ENCODE measurements around the gene SIPA1L3. TPM values are rescaled to one million over a fixed set of nuclear protein-coding genes. Genes with fewer than 3 reads are reported as not detected.

Gene SIPA1L3
- total RNA-seq, 1 donor from 2014 or later, result 27.1 TPM

- H3K27me3 ChIP-seq, result no peaks in the 10 kb centered on the region
- peaks cover 0 to 2% of the 10 kb centered on the region in 2 donors for H3K36me3 ChIP-seq
- intact Hi-C loops (cut with DNase I), result no loop called here
- TF ChIP-seq CTCF (IDR thresholded peaks at IDR 0.05), result no peak
- H3K27ac ChIP-seq, result no peak overlapping the region
- peaks cover 0 to 6% of the 10 kb centered on the region in 2 donors for H3K4me1 ChIP-seq
- H3K9me3 ChIP-seq, result no peaks in the 10 kb centered on the region
- no peak for DNase-seq (ENCODE audit: low spot score in 2 of 2)
- H3K4me3 ChIP-seq, result no peak overlapping the region
Measured at GRCh38 chr19:38034492-38034860, 127.5 kb downstream of the SIPA1L3 start.

GRCh38 chr19:38035515-38036495 lies 128.8 kb downstream of the SIPA1L3 start:
- Histone ChIP-seq H3K27ac (no peak overlapping the region), H3K4me3 (no peak overlapping the region), H3K36me3 (no peaks in the 10 kb centered on the region), H3K9me3 (no peaks in the 10 kb centered on the region), H3K27me3 (no peaks in the 10 kb centered on the region), H3K4me1 (peaks cover 0 to 6% of the 10 kb centered on the region in 2 donors)
- intact Hi-C loops (cut with DNase I), result no loop called here
- no peak for DNase-seq (ENCODE audit: low spot score in 2 of 2)
- TF ChIP-seq CTCF (IDR thresholded peaks at IDR 0.05), result no peak

- no peak for TF ChIP-seq CTCF (IDR thresholded peaks at IDR 0.05)
- no peak for DNase-seq (ENCODE audit: low spot score in 2 of 2)
- H3K4me1 ChIP-seq, result peaks cover 0 to 6% of the 10 kb centered on the region in 2 donors
- H3K27ac ChIP-seq, result no peak overlapping the region
- H3K4me3 ChIP-seq, result no peak overlapping the region
- H3K9me3 ChIP-seq, result no peaks in the 10 kb centered on the region
- H3K27me3 ChIP-seq, result no peaks in the 10 kb centered on the region
- intact Hi-C loops (cut with DNase I), result no loop called here
- H3K36me3 ChIP-seq, result no peaks in the 10 kb centered on the region
Measured at GRCh38 chr19:38036707-38037611, 130.0 kb downstream of the SIPA1L3 start.

- H3K36me3 ChIP-seq, result no peaks in the 10 kb centered on the region
- H3K9me3 ChIP-seq, result no peaks in the 10 kb centered on the region
- no peak overlapping the region for H3K4me3 ChIP-seq
- no peak for DNase-seq (ENCODE audit: low spot score in 2 of 2)
- no peak for TF ChIP-seq CTCF (IDR thresholded peaks at IDR 0.05)
- H3K4me1 ChIP-seq, result peaks cover 0 to 6% of the 10 kb centered on the region in 2 donors
- H3K27ac ChIP-seq, result no peak overlapping the region
- intact Hi-C loops (cut with DNase I), result no loop called here
- H3K27me3 ChIP-seq, result no peaks in the 10 kb centered on the region
Measured at GRCh38 chr19:38039966-38040365, 133.0 kb downstream of the SIPA1L3 start.

- H3K27ac ChIP-seq, result no peak overlapping the region
- intact Hi-C loops (cut with DNase I), result no loop called here
- no peaks in the 10 kb centered on the region for H3K36me3 ChIP-seq
- no peaks in the 10 kb centered on the region for H3K9me3 ChIP-seq
- no peaks in the 10 kb centered on the region for H3K27me3 ChIP-seq
- DNase-seq (ENCODE audit: low spot score in 2 of 2), result no peak
- H3K4me1 ChIP-seq, result no peaks in the 10 kb centered on the region
- H3K4me3 ChIP-seq, result no peak overlapping the region
- TF ChIP-seq CTCF (IDR thresholded peaks at IDR 0.05), result no peak
Measured at GRCh38 chr19:38042132-38042531, 135.1 kb downstream of the SIPA1L3 start.
